IMR-90 (cell line): Measurements from ENCODE around the gene NAGPA. TPM values are rescaled to one million over a fixed set of nuclear protein-coding genes. Genes with fewer than 3 reads are reported as not detected.

ENCODE experiments used
- ATAC-seq: fragments of 200-7000 bp; cut with Tn5 transposase; 2 replicates; pipeline ENCODE4 v1.9.1; 2020; ENCODE audit warnings: low read depth, mild to moderate bottlenecking, moderate library complexity
- BruUV-seq: library from RNA; stranded (reverse); fragments of 400-500 nt; replicated peaks from 2 replicates; lab custom pipeline; 2021; lab: Mats Ljungman, UMichigan
- CTCF ChIA-PET: fragments of 300-600 bp; formaldehyde crosslinking; extraction: SDS; loops from one replicate; lab custom pipeline; 2021; ENCODE audit warnings: antibody characterized with exemption; lab: Yijun Ruan, JAX
- POLR2A ChIA-PET: fragments of 300-600 bp; sonication (Branson Sonifier 250); formaldehyde crosslinking; loops from one replicate; lab custom pipeline; 2022; ENCODE audit warnings: antibody characterized with exemption; ENCODE audit not compliant: unreplicated experiment; lab: Charles Lee
- DNase-seq: peaks from one replicate; pipeline ENCODE4 v3.0.0; 2013
- H2AFZ ChIP-seq: replicated peaks from 2 replicates; pipeline ENCODE3; 2013; ENCODE audit warnings: low read length, mild to moderate bottlenecking; ENCODE audit not compliant: poor library complexity
- H2AK5ac ChIP-seq: 2 replicates; pipeline ENCODE4 v1.6.1; 2013; ENCODE audit warnings: low read depth, low read length, inconsistent platforms
- H2AK9ac ChIP-seq: replicated peaks from 2 replicates; pipeline ENCODE3; 2013; ENCODE audit warnings: mild to moderate bottlenecking, low read depth, low read length, moderate library complexity; ENCODE audit not compliant: poor library complexity
- H2BK120ac ChIP-seq: 2 replicates; pipeline ENCODE4 v1.6.1; 2013; ENCODE audit warnings: low read depth, low read length, inconsistent platforms
- H2BK15ac ChIP-seq: 3 replicates; pipeline ENCODE4 v1.6.1; 2013; ENCODE audit warnings: low read depth, low read length, inconsistent platforms
- H2BK20ac ChIP-seq: 2 replicates; pipeline ENCODE4 v1.6.1; 2013; ENCODE audit warnings: low read depth, mild to moderate bottlenecking, inconsistent platforms, low read length, moderate library complexity
- H2BK5ac ChIP-seq: 2 replicates; pipeline ENCODE4 v1.6.1; 2013; ENCODE audit warnings: mild to moderate bottlenecking, low read depth, low read length, inconsistent platforms; ENCODE audit not compliant: poor library complexity, severe bottlenecking
- H3K14ac ChIP-seq: replicated peaks from 2 replicates; pipeline ENCODE4 v1.6.1; 2013; ENCODE audit warnings: low read depth, low read length, inconsistent platforms
- H3K18ac ChIP-seq: 2 replicates; pipeline ENCODE4 v1.6.1; 2013; ENCODE audit warnings: low read depth, low read length, control low read depth
- H3K23ac ChIP-seq: 2 replicates; pipeline ENCODE4 v1.6.1; 2013; ENCODE audit warnings: low read depth, low read length, inconsistent platforms
- H3K27ac ChIP-seq: 2 replicates; pipeline ENCODE4 v1.5.1; 2013; ENCODE audit warnings: mild to moderate bottlenecking, control low read depth, low read length; ENCODE audit not compliant: insufficient read depth
- H3K27me3 ChIP-seq: 2 replicates; pipeline ENCODE4 v1.6.1; 2013; ENCODE audit warnings: low read length; ENCODE audit not compliant: control insufficient read depth, insufficient read depth
- H3K36me3 ChIP-seq: 2 replicates; pipeline ENCODE4 v1.6.1; 2013; ENCODE audit warnings: low read length, mixed read lengths; ENCODE audit not compliant: control insufficient read depth, insufficient read depth
- H3K4ac ChIP-seq: 2 replicates; pipeline ENCODE4 v1.6.1; 2013; ENCODE audit warnings: low read depth, low read length, inconsistent platforms
- H3K4me1 ChIP-seq: 2 replicates; pipeline ENCODE4 v1.6.1; 2013; ENCODE audit warnings: low read length, mixed read lengths; ENCODE audit not compliant: control insufficient read depth, insufficient read depth
- H3K4me2 ChIP-seq: 2 replicates; pipeline ENCODE4 v1.6.1; 2013; ENCODE audit warnings: low read depth, mild to moderate bottlenecking, control low read depth, low read length, moderate library complexity
- H3K4me3 ChIP-seq: 2 replicates; pipeline ENCODE4 v1.5.1; 2013; ENCODE audit warnings: low read depth, mild to moderate bottlenecking, control low read depth, low read length, moderate library complexity; ENCODE audit not compliant: insufficient read depth
- H3K56ac ChIP-seq: 2 replicates; pipeline ENCODE4 v1.6.1; 2013; ENCODE audit warnings: low read length, inconsistent platforms; ENCODE audit not compliant: insufficient read depth; ENCODE audit errors: extremely low read depth
- H3K79me1 ChIP-seq, 2 experiments: 2 replicates each; pipeline ENCODE4 v1.6.1; 2013; ENCODE audit warnings: low read length in 2 of 2, inconsistent platforms in 1 of 2, low read depth in 1 of 2
- H3K9ac ChIP-seq: 2 replicates; pipeline ENCODE4 v1.6.1; 2013; ENCODE audit warnings: low read depth, low read length, control low read depth
- H3K9me1 ChIP-seq: 2 replicates; pipeline ENCODE4 v1.6.1; 2013; ENCODE audit warnings: low read length, inconsistent platforms; ENCODE audit not compliant: insufficient read depth
- H3K9me3 ChIP-seq: 2 replicates; pipeline ENCODE4 v1.6.1; 2013; ENCODE audit warnings: low read length; ENCODE audit not compliant: control insufficient read depth, insufficient read depth
- H4K20me1 ChIP-seq: 2 replicates; pipeline ENCODE4 v1.6.1; 2013; ENCODE audit warnings: low read length, inconsistent platforms; ENCODE audit not compliant: insufficient read depth
- H4K5ac ChIP-seq: 2 replicates; pipeline ENCODE4 v1.6.1; 2013; ENCODE audit warnings: mild to moderate bottlenecking, low read depth, low read length, control low read depth
- H4K8ac ChIP-seq, 2 experiments: 2 replicates each; pipeline ENCODE4 v1.6.1; 2013; ENCODE audit warnings: low read depth in 2 of 2, low read length in 2 of 2, control low read depth in 1 of 2, inconsistent platforms in 1 of 2
- H4K91ac ChIP-seq: 2 replicates; pipeline ENCODE4 v1.6.1; 2013; ENCODE audit warnings: low read depth, low read length, inconsistent platforms; ENCODE audit not compliant: insufficient read depth
- BHLHE40 ChIP-seq: fragments of 150-350 bp; IDR thresholded peaks from 2 replicates; pipeline ENCODE4 v1.6.1; 2016; ENCODE audit warnings: mild to moderate bottlenecking, low read depth, low read length
- CEBPB ChIP-seq: IDR thresholded peaks from 2 replicates; pipeline ENCODE4 v1.6.1; 2012; ENCODE audit warnings: low read depth, low read length, improper control_type of control experiment
- CHD1 ChIP-seq: IDR thresholded peaks from 2 replicates; pipeline ENCODE4 v1.6.1; 2012; ENCODE audit warnings: low read depth, low read length, improper control_type of control experiment
- CTCF ChIP-seq: conservative IDR thresholded peaks from 2 replicates; pipeline ENCODE4 v1.5.1; 2012; ENCODE audit warnings: mild to moderate bottlenecking, low read depth, low read length, improper control_type of control experiment
- FOS ChIP-seq: fragments of 150-350 bp; IDR thresholded peaks from 2 replicates; pipeline ENCODE4 v1.6.1; 2016; ENCODE audit warnings: low read depth, low read length
- MAFK ChIP-seq: IDR thresholded peaks from 2 replicates; pipeline ENCODE4 v1.6.1; 2012; ENCODE audit warnings: low read depth, low read length, improper control_type of control experiment
- MAZ ChIP-seq: IDR thresholded peaks from 2 replicates; pipeline ENCODE4 v1.6.1; 2012; ENCODE audit warnings: low read depth, mild to moderate bottlenecking, low read length, improper control_type of control experiment, moderate library complexity, borderline replicate concordance
- MXI1 ChIP-seq: IDR thresholded peaks from 2 replicates; pipeline ENCODE4 v1.6.1; 2012; ENCODE audit warnings: low read depth, mild to moderate bottlenecking, low read length, moderate library complexity, borderline replicate concordance
- NFE2L2 ChIP-seq: fragments of 150-350 bp; IDR thresholded peaks from 2 replicates; pipeline ENCODE4 v1.6.1; 2016; ENCODE audit warnings: low read depth, mild to moderate bottlenecking, low read length
- POLR2A ChIP-seq: IDR thresholded peaks from 2 replicates; pipeline ENCODE4 v1.6.1; 2012; ENCODE audit warnings: mild to moderate bottlenecking, low read depth, low read length
- RAD21 ChIP-seq: IDR thresholded peaks from 2 replicates; pipeline ENCODE4 v1.6.1; 2012; ENCODE audit warnings: low read length, improper control_type of control experiment
- RCOR1 ChIP-seq: IDR thresholded peaks from 2 replicates; pipeline ENCODE4 v1.6.1; 2012; ENCODE audit warnings: mild to moderate bottlenecking, low read length, improper control_type of control experiment; ENCODE audit not compliant: insufficient replicate concordance
- RFX5 ChIP-seq: IDR thresholded peaks from 2 replicates; pipeline ENCODE4 v1.8.0; 2012; ENCODE audit warnings: low read depth, mild to moderate bottlenecking, low read length, moderate library complexity
- SMC3 ChIP-seq: fragments of 150-350 bp; IDR thresholded peaks from 2 replicates; pipeline ENCODE4 v1.6.1; 2016; ENCODE audit warnings: low read depth, mild to moderate bottlenecking, antibody characterized with exemption, low read length, moderate library complexity
- USF2 ChIP-seq: fragments of 150-350 bp; IDR thresholded peaks from 2 replicates; pipeline ENCODE4 v1.6.1; 2017; ENCODE audit warnings: mild to moderate bottlenecking, antibody characterized with exemption, low read length, low read depth
- WGBS, 2 experiments: methylation state at CpG; one replicate each; pipeline versions ENCODE4 v1.1.5 to v1.1.7; 2013; ENCODE audit warnings: missing lambda C conversion rate in 2 of 2; ENCODE audit not compliant: insufficient read length in 1 of 2; ENCODE audit errors: extremely low coverage in 2 of 2; 5-methylcytosine and 5-hydroxymethylcytosine counted together
- dilution Hi-C: fragments of 300-500 bp; cut with HindIII; formaldehyde crosslinking; loops from one replicate; pipeline ENCODE4 v1.14.3; 2018; ENCODE audit warnings: low sequenced_read_pairs; ENCODE audit not compliant: unreplicated experiment
- in situ Hi-C: fragments of 300-500 bp; cut with MboI; formaldehyde crosslinking; loops from 3 replicates; pipeline ENCODE4 v1.14.3; 2019; ENCODE audit warnings: low sequenced_read_pairs, inconsistent platforms, mixed read lengths
- intact Hi-C: fragments of 100-400 bp; cut with micrococcal nuclease; formaldehyde crosslinking; loops from 2 replicates; pipeline ENCODE4 v1.10.0; 2022
- polyA plus RNA-seq, 3 experiments: library from polyadenylated mRNA; depleted of rRNA; stranded (reverse); fragments of >200 nt; gene quantifications; 2 replicates each; pipeline ENCODE4 v1.2.3, GENCODE V29; 2012; ENCODE audit warnings: low replicate concordance in 1 of 3
- total RNA-seq: library from RNA; depleted of rRNA; stranded (reverse); fragments of >200 nt; gene quantifications from 2 replicates; pipeline ENCODE4 v1.2.3, GENCODE V29; 2012
- TF ChIP-seq, protein P1 (sequence below): fragments of 150-350 bp; IDR thresholded peaks from 2 replicates; pipeline ENCODE4 v1.6.1; 2016; ENCODE audit warnings: low read depth, mild to moderate bottlenecking, low read length, moderate library complexity, borderline replicate concordance

The NAGPA gene
- total and polyA plus RNA-seq, 2 of the 4 experiments (the other 2 are of a cell fraction), result 6.5 to 12.2 TPM

DNA sequence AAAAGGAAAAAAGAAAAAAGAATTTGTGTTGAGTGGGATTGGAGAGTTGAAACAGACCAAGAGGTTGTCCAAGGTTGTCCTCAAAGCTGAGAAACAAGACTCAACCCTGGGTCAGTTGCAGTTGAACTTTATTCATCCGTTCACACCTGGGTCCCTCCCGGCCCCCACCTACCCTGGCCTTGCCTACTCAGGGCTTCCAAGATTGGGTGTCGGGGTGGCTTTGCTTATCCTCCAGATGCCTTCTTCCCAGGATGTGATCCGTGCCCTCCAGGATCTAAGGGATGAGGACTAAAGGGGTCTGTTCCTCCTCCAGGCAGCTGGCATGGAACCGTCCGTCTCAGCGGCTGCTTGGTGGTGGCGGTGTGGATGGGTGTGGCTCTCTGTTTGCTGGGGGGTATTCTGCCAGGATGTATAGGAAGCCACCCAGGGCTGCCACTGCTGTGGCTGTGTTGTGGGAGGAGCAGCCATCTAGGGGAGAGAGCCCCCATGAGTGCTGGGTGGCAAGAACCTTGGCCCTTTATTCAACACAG lies 10.3 kb upstream of the NAGPA start:
- WGBS, 2 experiments, result no CpG with 5 or more reads among the region's 8 CpGs
- no peak overlapping the region for H3K9ac ChIP-seq
- peaks cover 5% of the 10 kb centered on the region; the same call in 1 of the 2 replicates for H3K9me1 ChIP-seq
- dilution Hi-C loops (no loop called here), intact Hi-C loops (no loop called here), in situ Hi-C loops (no loop called here)
- H2BK5ac ChIP-seq, result no peak overlapping the region
- no peaks in the 10 kb centered on the region for H3K36me3 ChIP-seq
- ChIA-PET CTCF (no interaction called here), POLR2A (no interaction called here)
- H2AK5ac ChIP-seq, result no peak overlapping the region
- peaks cover 7% of the 10 kb centered on the region; the same call in 1 of the 2 replicates for H3K27me3 ChIP-seq
- H3K27ac ChIP-seq, result no peak overlapping the region
- no peaks in the 10 kb centered on the region for H3K9me3 ChIP-seq
- H2AFZ ChIP-seq, result no peak overlapping the region
- no peak overlapping the region for H2AK9ac ChIP-seq
- H4K5ac ChIP-seq, result no peak overlapping the region
- no peaks in the 10 kb centered on the region; the same call in 1 of the 2 replicates for H3K4me1 ChIP-seq
- no peak for DNase-seq
- TF ChIP-seq MAFK (no peak), CEBPB (no peak), POLR2A (no peak), RCOR1 (no peak), CHD1 (no peak), BHLHE40 (no peak), FOS (no peak), USF2 (no peak), MAZ (no peak), RAD21 (no peak), CTCF (no peak), SMC3 (no peak), RFX5 (no peak), NFE2L2 (no peak), MXI1 (no peak)
- TF ChIP-seq, protein P1, sequence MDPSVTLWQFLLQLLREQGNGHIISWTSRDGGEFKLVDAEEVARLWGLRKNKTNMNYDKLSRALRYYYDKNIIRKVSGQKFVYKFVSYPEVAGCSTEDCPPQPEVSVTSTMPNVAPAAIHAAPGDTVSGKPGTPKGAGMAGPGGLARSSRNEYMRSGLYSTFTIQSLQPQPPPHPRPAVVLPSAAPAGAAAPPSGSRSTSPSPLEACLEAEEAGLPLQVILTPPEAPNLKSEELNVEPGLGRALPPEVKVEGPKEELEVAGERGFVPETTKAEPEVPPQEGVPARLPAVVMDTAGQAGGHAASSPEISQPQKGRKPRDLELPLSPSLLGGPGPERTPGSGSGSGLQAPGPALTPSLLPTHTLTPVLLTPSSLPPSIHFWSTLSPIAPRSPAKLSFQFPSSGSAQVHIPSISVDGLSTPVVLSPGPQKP, result no peak
- H3K79me1 ChIP-seq, result no peaks in the 10 kb centered on the region
- BruUV-seq, result no TSS peak
- H2BK15ac ChIP-seq, result no peak overlapping the region
- H4K8ac ChIP-seq, result no peak overlapping the region
- no peak overlapping the region for H3K18ac ChIP-seq
- no peak overlapping the region for H2BK20ac ChIP-seq
- H3K56ac ChIP-seq, result no peak overlapping the region
- H2BK120ac ChIP-seq, result no peak overlapping the region
- no peak overlapping the region for H3K14ac ChIP-seq
- H3K4me3 ChIP-seq, result no peak overlapping the region
- ATAC-seq, result no peak
- no peak overlapping the region for H3K4ac ChIP-seq
- no peaks in the 10 kb centered on the region; the same call in 1 of the 2 replicates for H4K20me1 ChIP-seq
- no peak overlapping the region for H3K23ac ChIP-seq
- H4K91ac ChIP-seq, result no peak overlapping the region
- H3K4me2 ChIP-seq, result no peak overlapping the region
